Activated CD4-positive, alpha-beta T cell treated with anti-CD3 and anti-CD28 coated beads for 4 hours (primary cell): Measurements from ENCODE around the gene EID2.

ENCODE experiments used
- DNase-seq, 2 donors: peaks; one replicate each; pipeline ENCODE4 v3.0.0-alpha.2; 2020

EID2 gene

GRCh38 chr19:39500543-39500942, 39.4 kb downstream of the EID2 start:
- DNase-seq: no peak

GRCh38 chr19:39499932-39500331, 40.0 kb downstream of the EID2 start:
- no peak for DNase-seq

DNA sequence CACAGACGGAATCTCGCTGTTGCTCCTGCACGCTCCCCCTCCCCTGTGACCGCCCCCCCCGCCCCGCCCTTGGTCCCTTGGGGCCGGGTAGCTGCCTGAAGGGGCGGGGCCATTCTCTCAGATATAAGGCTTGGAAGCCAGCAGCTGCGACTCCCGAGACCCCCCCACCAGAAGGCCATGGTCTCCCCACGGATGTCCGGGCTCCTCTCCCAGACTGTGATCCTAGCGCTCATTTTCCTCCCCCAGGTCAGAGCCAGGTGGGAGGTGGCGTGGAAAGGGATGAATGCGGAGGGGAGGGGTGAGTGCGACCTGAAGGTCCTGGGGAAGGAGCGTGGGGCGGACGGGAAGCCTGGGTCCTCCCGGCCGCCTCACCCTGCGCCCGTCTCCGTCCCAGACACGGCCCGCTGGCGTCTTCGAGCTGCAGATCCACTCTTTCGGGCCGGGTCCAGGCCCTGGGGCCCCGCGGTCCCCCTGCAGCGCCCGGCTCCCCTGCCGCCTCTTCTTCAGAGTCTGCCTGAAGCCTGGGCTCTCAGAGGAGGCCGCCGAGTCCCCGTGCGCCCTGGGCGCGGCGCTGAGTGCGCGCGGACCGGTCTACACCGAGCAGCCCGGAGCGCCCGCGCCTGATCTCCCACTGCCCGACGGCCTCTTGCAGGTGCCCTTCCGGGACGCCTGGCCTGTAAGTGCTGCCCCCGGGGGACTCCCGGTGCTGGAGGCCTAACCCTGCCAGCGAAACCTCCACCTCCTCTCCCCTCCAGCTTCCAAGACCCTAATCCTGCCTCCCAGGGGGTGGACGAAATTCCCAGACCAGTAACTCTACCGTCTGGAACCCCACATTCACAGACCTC, 40.9 kb downstream of the EID2 start, which contains the start of gene DLL3:
Gene DLL3, plus strand, starts transcription at position 150 of the 845 bp plus-strand sequence. Its CDS starts 28 bp downstream, at position 178.
- peak in 1 of 2 donors; percentile 17 for DNase-seq

DNA sequence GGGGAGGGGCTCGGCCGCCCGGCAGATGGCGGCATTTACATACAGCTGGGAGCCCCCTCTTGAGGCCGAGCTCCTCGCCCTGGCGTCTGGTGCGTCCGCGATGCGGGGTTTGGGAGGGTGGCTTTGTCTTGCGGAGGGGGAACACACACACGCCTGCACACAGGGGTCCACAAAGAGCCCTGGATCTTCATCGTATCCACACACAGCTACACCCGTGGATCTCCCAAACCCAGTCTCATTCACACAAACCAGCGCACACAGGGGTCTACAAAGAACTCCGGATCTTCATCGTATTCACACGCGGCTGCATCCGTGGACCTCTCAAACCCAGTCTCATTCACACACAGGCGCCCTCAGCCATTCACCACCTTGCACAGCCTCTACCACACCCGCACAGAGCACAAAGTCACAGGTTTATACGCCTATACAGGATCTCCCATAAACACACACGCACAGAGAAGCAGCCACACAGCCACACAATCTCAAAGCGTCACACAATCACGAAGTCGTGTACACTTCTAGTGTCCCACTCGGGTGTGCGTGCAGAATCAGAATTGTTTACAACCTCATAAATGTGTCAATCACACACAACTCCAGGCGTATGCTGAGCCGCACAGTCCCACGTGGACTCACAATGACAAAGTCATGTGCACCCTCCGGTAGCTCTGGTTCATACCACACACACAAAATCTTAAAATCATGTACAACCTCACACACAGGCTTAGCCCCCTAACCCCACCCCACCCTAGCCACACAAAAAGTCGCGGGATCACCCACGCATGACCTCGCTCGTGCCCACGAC, 41.8 kb downstream of the EID2 start:
- no peak for DNase-seq

GRCh38 chr19:39497701-39497995, 42.3 kb downstream of the EID2 start:
- DNase-seq: no peak

DNA sequence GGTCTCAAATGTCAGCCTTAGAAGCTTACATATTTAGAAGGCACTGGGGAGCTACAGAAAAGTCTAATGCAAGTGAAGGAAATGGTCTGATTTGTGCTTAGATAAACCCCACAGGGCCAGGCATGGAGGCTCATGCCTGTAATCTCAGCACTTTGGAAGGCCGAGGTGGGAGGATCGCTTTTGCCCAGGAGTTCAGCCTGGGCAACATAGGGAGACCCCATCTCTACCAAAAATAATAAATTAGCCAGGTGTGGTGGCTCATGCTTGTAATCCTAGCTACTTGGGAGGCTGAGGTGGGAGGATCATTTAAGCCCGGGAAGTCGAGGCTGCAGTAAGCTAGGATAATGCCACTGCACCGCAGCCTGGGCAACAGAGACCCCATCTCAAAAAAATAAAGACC, 43.9 kb downstream of the EID2 start:
- no peak for DNase-seq

- no peak for DNase-seq
Measured at GRCh38 chr19:39494661-39495060, 45.3 kb downstream of the EID2 start.

DNA sequence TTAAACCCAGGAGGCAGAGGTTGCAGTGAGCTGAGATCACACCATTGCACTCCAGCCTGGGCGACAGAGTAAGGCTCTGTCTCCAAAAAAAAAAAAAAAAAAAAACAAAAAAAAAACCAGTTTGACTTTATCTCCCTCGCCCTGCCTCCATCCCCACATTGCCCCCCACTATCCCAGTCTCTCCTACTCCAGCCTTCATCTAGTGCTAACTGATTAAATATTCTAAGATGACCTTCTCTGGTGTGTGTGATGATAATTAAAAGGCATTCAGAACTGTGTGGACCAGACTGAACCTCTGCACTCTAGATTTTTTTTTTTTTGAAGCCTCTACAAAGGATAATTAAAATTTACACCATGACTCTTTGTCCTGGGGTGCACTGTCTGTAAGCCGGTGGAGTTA, 47.2 kb downstream of the EID2 start:
- no peak for DNase-seq

GRCh38 chr19:39492225-39492624, 47.7 kb downstream of the EID2 start:
- no peak for DNase-seq

DNA sequence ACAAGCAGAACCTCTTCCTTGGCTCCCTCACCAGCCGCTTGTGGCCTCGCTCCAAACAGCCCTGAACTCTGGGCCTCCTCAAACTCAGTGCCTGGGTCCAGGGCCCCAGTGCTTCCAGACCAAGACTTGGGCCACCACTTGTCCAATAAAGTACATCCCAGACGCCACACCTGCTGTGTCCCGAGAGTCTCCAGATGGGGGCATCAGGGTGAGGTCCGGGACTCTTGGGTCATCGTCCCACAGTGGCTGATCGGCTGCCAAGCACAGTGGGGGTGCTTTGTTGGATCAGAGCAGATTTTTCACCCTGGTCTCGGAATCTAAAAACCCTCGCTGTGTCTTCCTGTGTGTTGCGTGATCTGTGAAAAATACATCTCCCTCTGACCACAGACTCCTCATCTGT, 50.2 kb downstream of the EID2 start:
- DNase-seq: no peak
